ENCODE results near the gene XPR1.

The XPR1 gene

GRCh38 chr1:180917306-180918065 lies 285.7 kb downstream of the XPR1 start:
- DNase-seq = peak in 1 of 42 donors; percentile 22
- intact Hi-C loops (cut with DNase I) = loop anchor here (10.0 kb wide), 1 partner anchor 107 kb away; the partner anchor contains the start of gene STX6

- intact Hi-C loops (cut with DNase I) = loop anchor here (10.0 kb wide), 1 partner anchor 106 kb away; the partner anchor contains the start of gene STX6
- no peak for DNase-seq
Observed at GRCh38 chr1:180918519-180918918, 286.7 kb downstream of the XPR1 start.

- intact Hi-C loops (cut with DNase I) = loop anchor here (10.0 kb wide), 1 partner anchor 106 kb away; the partner anchor contains the start of gene STX6
- DNase-seq = no peak
Observed at GRCh38 chr1:180919183-180919700, 287.4 kb downstream of the XPR1 start.

- DNase-seq = no peak
- intact Hi-C loops (cut with DNase I) = no loop called here
Observed at GRCh38 chr1:180920193-180920592, 288.4 kb downstream of the XPR1 start.

GRCh38 chr1:180920702-180921101 lies 288.9 kb downstream of the XPR1 start:
- intact Hi-C loops (cut with DNase I) = no loop called here
- DNase-seq = no peak

- intact Hi-C loops (cut with DNase I) = no loop called here
- no peak for DNase-seq
Observed at GRCh38 chr1:180921386-180921785, 289.6 kb downstream of the XPR1 start.

GRCh38 chr1:180921891-180922630 lies 290.2 kb downstream of the XPR1 start:
- DNase-seq = no peak
- intact Hi-C loops (cut with DNase I) = no loop called here

- intact Hi-C loops (cut with DNase I) = no loop called here
- DNase-seq = no peak
Observed at GRCh38 chr1:180922631-180923015, 290.8 kb downstream of the XPR1 start.

- no peak for DNase-seq
- intact Hi-C loops (cut with DNase I) = no loop called here
Observed at GRCh38 chr1:180923021-180923841, 291.4 kb downstream of the XPR1 start.

- DNase-seq = no peak
- intact Hi-C loops (cut with DNase I) = no loop called here
Observed at GRCh38 chr1:180923887-180924286, 292.1 kb downstream of the XPR1 start.

- DNase-seq = no peak
- intact Hi-C loops (cut with DNase I) = no loop called here
Observed at GRCh38 chr1:180924939-180925338, 293.1 kb downstream of the XPR1 start.

GRCh38 chr1:180925471-180926051 lies 293.7 kb downstream of the XPR1 start:
- DNase-seq = peak; percentile 59 to 93 (median 84)

GRCh38 chr1:180926164-180926981 lies 294.6 kb downstream of the XPR1 start:
- intact Hi-C loops (cut with DNase I) = no loop called here
- DNase-seq = peak; percentile 48 to 89 (median 77)

More at GRCh38 chr1:180925471-180926051, 293.7 kb downstream of the XPR1 start:
- intact Hi-C loops (cut with DNase I) = no loop called here

GRCh38 chr1:180927348-180927747 lies 295.5 kb downstream of the XPR1 start:
- intact Hi-C loops (cut with DNase I) = no loop called here
- DNase-seq = peak in 35 of 42 donors; percentile 19 to 74 (median 42)

- DNase-seq = peak in 33 of 42 donors; percentile 24 to 78 (median 54)
- intact Hi-C loops (cut with DNase I) = no loop called here
Observed at GRCh38 chr1:180927841-180928240, 296.0 kb downstream of the XPR1 start.

- intact Hi-C loops (cut with DNase I) = no loop called here
- peak in 1 of 42 donors; percentile 28 for DNase-seq
Observed at GRCh38 chr1:180928331-180929230, 296.8 kb downstream of the XPR1 start.

- DNase-seq = no peak
- intact Hi-C loops (cut with DNase I) = no loop called here
Observed at GRCh38 chr1:180929389-180929788, 297.6 kb downstream of the XPR1 start.
